B cell (primary cell): ENCODE measurements around the gene MYEF2.

Experiments used
- CTCF ChIP-seq: fragments of 200-600 bp; IDR thresholded peaks from one replicate; pipeline ENCODE4 v1.8.0; 2022; ENCODE audit warnings: antibody characterized with exemption, mild to moderate bottlenecking
- EZH2 ChIP-seq: IDR thresholded peaks from 2 replicates; pipeline ENCODE4 v1.6.1; 2012; ENCODE audit warnings: borderline replicate concordance, low read depth, mild to moderate bottlenecking, moderate library complexity, low read length; ENCODE audit not compliant: insufficient read depth, poor library complexity, severe bottlenecking

GRCh38 chr15:48084759-48085590 is 93.1 kb downstream of the MYEF2 start:
- TF ChIP-seq CTCF (no peak), EZH2 (no peak)
